Hepatocyte (in vitro differentiated cells): ENCODE data around the gene ALG1L2.
"Not testable (repeated sequence)": the region's sequence is repeated elsewhere in the genome, so short reads cannot be mapped to it uniquely, and the experiment has no call there.

ENCODE experiments used
- CTCF ChIP-seq: fragments of 200-600 bp; sonication (generic); IDR thresholded peaks from 2 replicates; pipeline ENCODE4 v1.5.1; 2016; ENCODE audit warnings: antibody characterized with exemption, mild to moderate bottlenecking; ENCODE audit not compliant: poor library complexity
- EZH2 ChIP-seq: fragments of 200-600 bp; sonication (generic); IDR thresholded peaks from 2 replicates; pipeline ENCODE4 v1.6.1; 2016; ENCODE audit warnings: antibody characterized with exemption, mild to moderate bottlenecking, borderline replicate concordance
- EZH2phosphoT487 ChIP-seq: fragments of 200-600 bp; sonication (generic); IDR thresholded peaks from one replicate; pipeline ENCODE4 v1.6.1; 2018; ENCODE audit warnings: antibody characterized with exemption, mild to moderate bottlenecking, low read depth, moderate library complexity; ENCODE audit not compliant: unreplicated experiment, severe bottlenecking

- TF ChIP-seq CTCF, EZH2phosphoT487, EZH2: not testable (repeated sequence)
Measured at GRCh38 chr3:130115400-130115799, 33.8 kb downstream of the ALG1L2 start.
